ENCODE data around the gene CNNM3. TPM values are rescaled to one million over a fixed set of nuclear protein-coding genes. Genes with fewer than 3 reads are reported as not detected.

The CNNM3 gene
- total RNA-seq, 1 experiment from 2014 or later = 25.1 TPM

DNA sequence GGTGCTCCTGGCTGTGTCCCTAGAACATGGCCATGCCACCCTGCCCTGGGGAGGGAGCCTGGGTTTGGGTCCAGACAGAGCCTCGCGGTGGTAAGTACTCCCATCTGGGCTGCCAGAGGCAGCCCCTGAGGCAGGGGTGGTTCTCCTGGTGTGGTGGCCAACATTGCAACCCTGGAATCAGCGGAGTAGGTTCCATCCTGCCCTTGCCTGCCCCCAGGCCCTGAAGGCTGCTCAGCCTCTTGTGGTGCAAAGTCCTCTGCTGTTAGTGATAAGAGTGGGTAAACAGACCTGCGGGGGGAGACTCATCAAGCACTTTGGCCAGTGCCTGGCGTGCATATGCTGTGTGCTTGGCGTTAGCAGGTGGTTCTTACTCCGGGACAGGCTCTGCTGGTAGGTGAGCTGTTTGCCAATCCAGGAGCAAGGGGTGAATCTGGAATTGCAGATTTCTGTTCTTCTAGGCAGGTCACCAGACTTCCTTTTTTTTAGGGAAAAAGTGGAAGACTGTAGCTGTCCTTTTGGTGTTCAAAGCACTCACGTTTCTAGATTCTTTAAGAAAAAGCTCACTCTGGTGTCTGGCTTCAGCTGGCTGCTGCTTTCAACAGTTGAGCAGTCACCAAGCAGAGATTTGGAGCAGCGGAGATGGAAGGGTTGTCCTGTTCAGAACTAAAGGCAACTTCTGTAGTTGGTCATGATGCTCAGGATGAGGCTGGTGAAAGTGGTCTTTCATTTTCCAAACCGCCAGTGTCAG is 3.2 kb downstream of the CNNM3 start:
- Mint-ChIP-seq H3K4me3 (ENCODE audit: low read depth, unreplicated experiment) (peak overlapping the region; percentile 77), H3K27me3 (ENCODE audit: unreplicated experiment) (no peaks in the 10 kb centered on the region), H3K27ac (ENCODE audit: unreplicated experiment) (no peak overlapping the region), H3K9me3 (ENCODE audit: low read depth, unreplicated experiment) (no peaks in the 10 kb centered on the region), H3K36me3 (ENCODE audit: insufficient read depth, unreplicated experiment) (peaks cover 54% of the 10 kb centered on the region), H3K4me1 (ENCODE audit: low read depth, unreplicated experiment) (peaks cover 43% of the 10 kb centered on the region)
- CTCF ChIA-PET = interaction anchor here (0.8 to 1.2 kb wide), 3 partner anchors 39 to 293 kb away, joined by 3 to 4 read pairs (median 3); partner anchors contain the start of genes ANKRD36, ANKRD39 and CNNM4
- TF ChIP-seq, protein P1, sequence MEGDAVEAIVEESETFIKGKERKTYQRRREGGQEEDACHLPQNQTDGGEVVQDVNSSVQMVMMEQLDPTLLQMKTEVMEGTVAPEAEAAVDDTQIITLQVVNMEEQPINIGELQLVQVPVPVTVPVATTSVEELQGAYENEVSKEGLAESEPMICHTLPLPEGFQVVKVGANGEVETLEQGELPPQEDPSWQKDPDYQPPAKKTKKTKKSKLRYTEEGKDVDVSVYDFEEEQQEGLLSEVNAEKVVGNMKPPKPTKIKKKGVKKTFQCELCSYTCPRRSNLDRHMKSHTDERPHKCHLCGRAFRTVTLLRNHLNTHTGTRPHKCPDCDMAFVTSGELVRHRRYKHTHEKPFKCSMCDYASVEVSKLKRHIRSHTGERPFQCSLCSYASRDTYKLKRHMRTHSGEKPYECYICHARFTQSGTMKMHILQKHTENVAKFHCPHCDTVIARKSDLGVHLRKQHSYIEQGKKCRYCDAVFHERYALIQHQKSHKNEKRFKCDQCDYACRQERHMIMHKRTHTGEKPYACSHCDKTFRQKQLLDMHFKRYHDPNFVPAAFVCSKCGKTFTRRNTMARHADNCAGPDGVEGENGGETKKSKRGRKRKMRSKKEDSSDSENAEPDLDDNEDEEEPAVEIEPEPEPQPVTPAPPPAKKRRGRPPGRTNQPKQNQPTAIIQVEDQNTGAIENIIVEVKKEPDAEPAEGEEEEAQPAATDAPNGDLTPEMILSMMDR (IDR thresholded peaks at IDR 0.05; ENCODE audit: unreplicated experiment) = no peak
- peak; percentile 62 for DNase-seq
- intact Hi-C loops (cut with micrococcal nuclease; ENCODE audit: unreplicated experiment) = loop anchor here (5.0 to 10.0 kb wide), 3 partner anchors 57 to 265 kb away; partner anchors contain the start of genes CNNM4 and KANSL3
- BruUV-seq (replicated peaks) = no TSS peak

GRCh38 chr2:96819876-96820511 is 3.9 kb downstream of the CNNM3 start:
- no peak for DNase-seq
- Mint-ChIP-seq H3K27ac (ENCODE audit: unreplicated experiment) (peak overlapping the region; percentile 22), H3K4me1 (ENCODE audit: low read depth, unreplicated experiment) (peaks cover 43% of the 10 kb centered on the region), H3K4me3 (ENCODE audit: low read depth, unreplicated experiment) (peak overlapping the region; percentile 77), H3K36me3 (ENCODE audit: insufficient read depth, unreplicated experiment) (peaks cover 53% of the 10 kb centered on the region), H3K9me3 (ENCODE audit: low read depth, unreplicated experiment) (no peaks in the 10 kb centered on the region), H3K27me3 (ENCODE audit: unreplicated experiment) (no peaks in the 10 kb centered on the region)
- CTCF ChIA-PET = interaction anchor here (0.8 to 1.2 kb wide), 2 partner anchors 38 to 59 kb away, joined by 3 to 4 read pairs; partner anchors contain the start of genes ANKRD39 and CNNM4
- intact Hi-C loops (cut with micrococcal nuclease; ENCODE audit: unreplicated experiment) = loop anchor here (5.0 to 10.0 kb wide), 3 partner anchors 58 to 265 kb away; partner anchors contain the start of genes CNNM4 and KANSL3
- BruUV-seq (replicated peaks) = no TSS peak
- TF ChIP-seq, protein P1 (IDR thresholded peaks at IDR 0.05; ENCODE audit: unreplicated experiment) = peak; percentile 9

DNA sequence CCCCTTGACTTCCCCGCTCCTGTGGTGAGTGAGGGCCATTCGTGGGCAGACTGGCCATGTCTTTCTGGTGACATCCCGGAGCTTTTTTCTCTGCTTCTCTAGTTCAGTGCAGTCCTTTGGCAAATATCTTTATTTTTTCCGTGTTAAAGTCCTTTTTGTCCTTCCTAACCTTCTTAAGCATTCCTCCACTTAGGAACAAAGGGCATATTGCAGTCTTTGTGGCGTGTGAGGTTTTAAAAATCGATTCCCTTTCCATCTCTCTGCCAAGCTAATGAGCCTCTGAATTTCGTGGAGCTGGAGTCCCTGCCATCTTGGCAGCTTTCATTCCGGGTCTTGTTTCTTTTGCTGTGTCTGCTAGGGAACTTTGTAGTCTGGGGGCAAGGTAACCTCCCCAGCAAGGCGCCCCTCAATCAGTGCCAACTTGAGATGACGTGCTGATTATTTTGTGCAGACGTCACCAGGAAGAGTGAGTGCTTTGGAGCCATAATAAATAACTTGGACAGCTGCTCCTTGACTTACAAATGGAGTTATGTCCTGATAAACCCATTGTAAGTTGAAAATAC is 5.1 kb downstream of the CNNM3 start:
- Mint-ChIP-seq H3K36me3 (ENCODE audit: insufficient read depth, unreplicated experiment) (peaks cover 41% of the 10 kb centered on the region), H3K4me3 (ENCODE audit: low read depth, unreplicated experiment) (peak overlapping the region; percentile 77), H3K9me3 (ENCODE audit: low read depth, unreplicated experiment) (no peaks in the 10 kb centered on the region), H3K27ac (ENCODE audit: unreplicated experiment) (peak overlapping the region; percentile 40), H3K27me3 (ENCODE audit: unreplicated experiment) (no peaks in the 10 kb centered on the region), H3K4me1 (ENCODE audit: low read depth, unreplicated experiment) (peaks cover 43% of the 10 kb centered on the region)
- DNase-seq = peak; percentile 25
- BruUV-seq (replicated peaks) = no TSS peak
- TF ChIP-seq, protein P1 (IDR thresholded peaks at IDR 0.05; ENCODE audit: unreplicated experiment) = no peak
- CTCF ChIA-PET = interaction anchor here (0.5 to 1.1 kb wide), 2 partner anchors 37 to 289 kb away, joined by 4 to 6 read pairs; partner anchors contain the start of gene ANKRD39
- intact Hi-C loops (cut with micrococcal nuclease; ENCODE audit: unreplicated experiment) = no loop called here

DNA sequence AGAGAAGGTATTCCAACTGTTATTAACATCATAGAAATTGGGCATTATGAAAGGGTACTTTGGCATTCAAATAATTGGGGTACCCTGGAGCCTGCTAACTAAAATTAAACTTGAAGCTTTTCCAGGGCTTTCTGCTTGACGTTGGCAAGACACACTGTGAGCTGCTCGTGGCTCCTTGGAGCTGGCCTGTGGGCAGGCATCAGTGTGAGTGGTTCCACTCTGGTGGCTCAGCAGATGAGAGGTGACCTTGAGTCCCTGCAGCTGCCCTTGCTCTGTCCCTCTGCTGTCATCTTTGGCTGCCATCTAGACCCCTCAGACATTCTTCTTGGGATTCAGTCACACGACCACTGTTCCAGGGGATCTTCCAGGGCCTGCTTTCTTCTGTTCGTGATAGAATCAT is 6.7 kb downstream of the CNNM3 start:
- CTCF ChIA-PET = no interaction called here
- peaks cover 31% of the 10 kb centered on the region for H3K36me3 Mint-ChIP-seq (ENCODE audit: insufficient read depth, unreplicated experiment)
- H3K27ac Mint-ChIP-seq (ENCODE audit: unreplicated experiment) = no peak overlapping the region

More for the DNA sequence above, 6.7 kb downstream of the CNNM3 start:
- Mint-ChIP-seq H3K27me3 (ENCODE audit: unreplicated experiment) (no peaks in the 10 kb centered on the region), H3K9me3 (ENCODE audit: low read depth, unreplicated experiment) (no peaks in the 10 kb centered on the region), H3K4me1 (ENCODE audit: low read depth, unreplicated experiment) (peaks cover 39% of the 10 kb centered on the region), H3K4me3 (ENCODE audit: low read depth, unreplicated experiment) (no peak overlapping the region)
- intact Hi-C loops (cut with micrococcal nuclease; ENCODE audit: unreplicated experiment) = no loop called here
- no TSS peak for BruUV-seq (replicated peaks)
- TF ChIP-seq, protein P1 (IDR thresholded peaks at IDR 0.05; ENCODE audit: unreplicated experiment) = no peak
- DNase-seq = no peak

Measured in Calu3 (cell line).